GM21515 (cell line): ENCODE results near the gene SYT15.
"Not testable (repeated sequence)": the region's sequence is repeated elsewhere in the genome, so short reads cannot be mapped to it uniquely, and the experiment has no call there.

Experiments used
- ATAC-seq: cut with Tn5 transposase; IDR thresholded peaks from one replicate; pipeline ENCODE4 v1.9.1; 2021; ENCODE audit not compliant: unreplicated experiment

Gene SYT15

DNA sequence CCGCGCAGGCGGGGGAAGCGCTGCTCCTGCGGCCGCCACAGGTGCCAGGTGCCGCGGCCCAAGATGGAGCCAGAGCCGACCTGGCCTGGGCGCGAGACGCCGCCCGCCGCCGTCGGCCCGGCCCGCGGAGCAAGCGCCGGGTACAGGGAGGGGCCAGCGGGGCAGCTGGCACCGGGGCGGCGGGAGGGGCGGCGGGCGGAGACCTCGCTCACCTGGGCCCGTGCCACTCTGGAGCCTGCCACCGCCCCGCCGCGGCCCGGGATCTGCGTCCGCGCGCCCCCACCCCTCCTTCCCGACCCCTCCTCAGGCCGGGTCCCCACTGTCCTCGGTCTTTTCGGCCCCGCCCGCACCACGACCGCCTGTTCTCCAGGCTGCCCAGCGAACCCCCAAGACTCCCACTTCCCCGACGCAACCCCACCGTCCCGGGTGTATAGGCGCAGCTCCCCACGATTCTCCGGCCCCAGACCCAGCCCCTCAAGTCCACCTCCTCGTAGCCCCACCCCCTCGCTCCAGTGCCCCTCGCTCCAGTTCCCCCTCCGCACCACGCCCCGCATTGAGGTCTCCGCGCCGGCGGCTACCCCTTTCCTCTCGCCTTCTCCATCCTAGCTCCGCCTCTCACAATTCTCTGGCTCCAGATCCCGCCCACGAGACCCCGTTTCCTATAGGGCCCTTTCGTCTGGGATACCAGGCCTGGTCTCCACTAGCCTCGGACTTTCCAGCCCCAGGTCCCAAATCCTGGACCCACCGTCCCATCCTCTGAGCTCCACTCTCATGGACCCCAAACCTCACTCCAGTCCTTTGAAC is 22.2 kb upstream of the SYT15 start, which contains the start of gene GPRIN2:
TSS of gene GPRIN2 (minus strand) at position 144 of the 804 bp plus-strand sequence. CDS start 5,922 bp downstream, outside the sequence.
- ATAC-seq = no peak

DNA sequence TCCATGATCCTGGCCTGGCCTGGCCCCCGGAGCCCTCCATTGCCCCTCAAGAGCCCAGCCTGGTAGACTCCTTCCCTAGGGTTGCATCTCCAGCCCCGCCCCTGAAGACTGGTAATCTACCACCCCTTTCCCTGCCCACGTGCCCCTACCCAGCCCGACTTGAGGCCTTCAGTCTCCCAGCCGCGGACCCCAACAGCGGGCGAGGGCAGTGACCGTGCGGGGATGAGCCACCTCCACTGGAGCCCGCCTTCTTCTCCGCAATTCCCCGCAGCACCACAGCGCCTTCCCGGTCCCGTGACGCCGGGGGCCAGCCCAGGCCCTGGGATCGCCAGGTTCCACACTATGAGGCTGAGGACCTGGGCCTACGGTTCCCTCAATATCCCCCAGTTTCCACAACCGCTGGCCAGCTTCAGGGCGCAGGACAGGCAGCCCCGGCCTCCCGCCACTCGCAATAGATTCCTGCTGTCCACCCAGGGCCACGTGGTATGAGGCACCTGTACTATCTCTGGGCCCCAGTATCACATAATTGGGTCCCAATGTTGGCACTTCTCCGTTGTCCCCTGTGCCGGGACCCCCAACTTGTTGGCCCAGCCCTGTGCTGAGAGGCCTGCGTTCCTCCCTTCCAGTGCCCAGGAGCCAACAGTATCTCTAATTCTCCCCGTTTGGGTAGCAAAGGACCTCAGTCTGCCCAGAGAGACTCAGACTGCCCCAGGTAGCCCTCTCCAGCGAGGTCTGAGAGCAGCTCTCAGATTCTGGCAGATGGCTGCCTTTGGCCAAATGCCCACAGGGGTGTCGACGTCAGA is 21.4 kb upstream of the SYT15 start:
- no peak for ATAC-seq

DNA sequence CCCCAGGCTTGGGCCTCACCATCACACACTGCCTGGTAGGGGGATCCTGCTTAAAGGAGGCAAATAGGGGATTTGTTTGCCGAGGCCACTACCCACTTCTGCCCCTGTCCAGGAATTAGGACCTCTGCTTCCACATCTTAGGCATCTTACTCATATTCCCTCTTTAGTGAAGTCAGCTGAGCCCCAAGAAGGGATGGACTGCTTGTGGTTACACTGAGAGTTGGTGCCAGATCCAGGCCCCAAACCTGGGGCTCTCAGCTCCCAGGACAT is 20.9 kb upstream of the SYT15 start:
- ATAC-seq = no peak

DNA sequence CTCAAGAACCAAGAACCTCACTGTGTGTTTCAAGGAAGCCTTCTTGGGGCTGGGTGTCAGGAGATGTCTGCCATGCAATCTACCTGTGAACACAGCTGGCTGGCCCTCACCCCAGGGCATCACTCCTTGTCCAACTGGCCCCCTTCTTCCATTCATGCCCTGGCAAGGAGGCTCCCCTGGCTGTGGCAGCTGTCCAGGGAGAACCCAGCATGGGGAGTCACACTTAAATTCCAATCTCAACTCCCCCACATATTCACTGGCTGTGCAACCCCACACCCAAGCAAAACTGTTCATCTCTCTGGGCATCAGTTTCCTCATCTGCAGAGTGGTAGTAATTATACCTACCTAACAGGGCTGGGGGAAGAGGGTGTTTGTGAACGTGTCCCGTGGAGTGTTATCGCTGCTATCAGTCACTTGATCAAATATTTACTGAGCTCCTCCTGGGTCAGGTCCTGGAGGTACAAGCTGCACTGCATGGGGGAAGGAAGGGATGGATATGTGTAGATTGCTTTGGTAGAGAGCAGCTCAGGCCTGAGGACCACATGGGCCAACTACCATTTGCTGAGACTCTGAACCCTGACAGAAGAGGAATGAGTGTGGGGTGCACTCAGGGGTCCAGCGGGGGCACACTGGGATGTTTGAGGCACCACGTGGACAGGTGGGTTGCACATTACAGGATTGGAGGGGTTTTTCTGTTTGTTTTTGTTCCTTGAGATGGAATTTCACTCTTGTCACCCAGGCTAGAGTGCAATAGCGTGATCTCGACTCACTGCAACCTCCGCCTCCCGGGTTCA is 20.3 kb upstream of the SYT15 start:
- no peak for ATAC-seq

DNA sequence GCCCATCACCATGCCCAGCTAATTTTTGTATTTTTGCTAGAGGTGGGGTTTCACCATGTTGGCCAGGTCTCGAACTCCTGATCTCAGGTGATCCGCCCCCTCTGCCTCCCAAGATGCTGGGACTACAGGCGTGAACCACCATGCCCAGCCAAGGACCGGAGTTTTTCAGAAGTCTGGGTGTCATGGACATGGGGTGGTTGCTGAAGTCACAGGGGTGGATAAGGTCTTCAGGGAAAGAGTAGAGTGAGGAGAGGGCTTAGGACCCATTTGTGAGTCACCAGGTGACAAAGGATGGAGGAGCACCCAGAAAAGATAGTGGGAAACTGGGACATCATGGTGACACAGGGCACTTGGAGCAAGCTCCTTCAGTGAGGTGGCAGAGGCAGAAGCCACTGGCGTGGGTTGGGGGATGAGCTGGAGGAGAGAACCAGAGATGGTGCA is 19.7 kb upstream of the SYT15 start:
- ATAC-seq = no peak

DNA sequence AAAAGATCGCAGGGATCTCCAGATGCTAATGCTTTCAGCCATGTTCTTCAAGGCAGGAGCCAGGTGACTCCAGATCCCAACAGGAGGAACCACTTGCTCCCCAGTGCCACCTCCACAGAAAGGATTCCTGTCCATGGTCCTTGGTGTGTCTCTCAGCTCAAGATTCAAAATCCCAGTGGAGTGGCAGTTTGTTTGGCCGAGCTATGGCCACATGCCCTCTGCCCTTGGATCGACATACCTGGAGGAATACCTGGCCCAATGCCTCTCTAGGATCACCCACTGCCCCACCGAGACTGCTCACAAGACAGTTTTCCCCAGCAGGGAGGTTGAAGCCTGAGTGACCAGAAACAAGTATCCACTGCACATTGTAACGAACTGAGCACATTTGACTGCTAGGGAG is 18.5 kb upstream of the SYT15 start:
- ATAC-seq = no peak

DNA sequence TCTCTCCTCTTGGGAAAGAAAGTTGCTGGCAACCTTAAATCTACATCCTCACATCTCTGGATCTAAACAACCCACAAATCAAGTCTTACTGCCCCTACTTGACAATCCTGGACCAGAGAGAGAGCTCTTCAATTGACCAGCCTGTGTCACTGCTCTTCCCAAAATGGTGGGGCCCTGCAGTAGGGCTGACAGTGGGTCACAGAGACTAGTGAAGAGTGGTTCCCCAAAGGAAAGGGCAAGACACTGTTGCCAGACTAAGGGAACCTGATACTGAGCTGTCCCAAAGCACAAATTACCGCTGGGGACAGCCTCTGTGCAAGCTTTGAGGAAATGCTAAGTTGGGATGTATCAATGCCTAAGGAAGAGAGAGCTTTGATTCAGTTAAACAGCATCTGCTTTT is 18.0 kb upstream of the SYT15 start:
- ATAC-seq = no peak

DNA sequence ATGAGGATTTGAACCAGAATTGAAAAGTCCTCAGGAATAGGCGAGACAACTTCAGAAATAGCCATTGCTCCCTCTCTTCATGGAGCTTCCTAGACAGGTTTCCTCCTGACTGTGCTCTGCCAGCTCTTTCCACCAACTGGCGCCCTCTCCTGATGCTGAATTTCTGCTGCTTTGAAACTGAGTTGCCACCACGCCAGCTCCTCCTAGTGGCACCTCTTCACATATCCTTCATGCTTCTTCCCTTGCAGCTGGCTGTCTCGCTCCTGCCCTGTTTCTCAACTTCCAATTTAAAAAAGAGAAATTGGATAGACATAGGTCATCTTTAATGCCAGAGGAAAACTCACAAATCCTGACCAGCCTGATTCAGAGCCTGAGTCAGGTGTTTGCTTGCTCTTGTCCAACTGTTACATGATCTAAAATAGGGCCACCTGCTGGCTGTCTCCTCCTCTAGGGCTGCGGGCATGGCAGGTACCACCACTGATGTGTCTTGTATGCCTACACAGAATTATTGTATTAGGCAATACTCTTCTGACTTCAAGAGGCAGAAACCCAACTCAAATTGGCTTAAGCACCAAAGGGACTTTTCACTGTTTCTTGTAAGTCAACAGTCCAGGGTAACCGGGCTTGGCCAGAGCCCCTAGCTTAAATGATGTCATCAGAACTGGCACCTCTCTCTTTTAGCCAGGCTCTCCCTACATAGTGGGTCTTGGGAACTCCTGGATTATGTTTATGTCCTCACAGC is 13.2 kb upstream of the SYT15 start:
- ATAC-seq = not testable (repeated sequence)

DNA sequence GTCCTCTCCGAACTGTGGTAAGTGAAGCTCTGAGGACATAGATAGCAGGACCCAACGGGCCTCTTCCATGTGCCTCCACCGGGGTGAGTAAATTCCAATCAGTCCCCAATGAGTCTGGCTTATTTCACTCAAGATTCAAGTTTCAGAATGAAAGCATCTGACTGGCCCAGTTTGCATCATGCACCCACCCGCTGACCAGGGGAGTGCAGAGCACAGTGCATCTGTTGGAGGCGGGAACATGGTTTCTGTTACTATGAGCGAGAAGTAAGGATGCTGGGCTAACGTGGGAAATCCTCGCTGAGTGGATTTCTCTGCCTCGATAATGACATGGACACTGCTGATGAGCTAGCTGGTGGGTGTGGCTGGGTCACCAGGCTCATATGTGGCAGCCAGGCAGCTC is 11.8 kb upstream of the SYT15 start:
- not testable (repeated sequence) for ATAC-seq

DNA sequence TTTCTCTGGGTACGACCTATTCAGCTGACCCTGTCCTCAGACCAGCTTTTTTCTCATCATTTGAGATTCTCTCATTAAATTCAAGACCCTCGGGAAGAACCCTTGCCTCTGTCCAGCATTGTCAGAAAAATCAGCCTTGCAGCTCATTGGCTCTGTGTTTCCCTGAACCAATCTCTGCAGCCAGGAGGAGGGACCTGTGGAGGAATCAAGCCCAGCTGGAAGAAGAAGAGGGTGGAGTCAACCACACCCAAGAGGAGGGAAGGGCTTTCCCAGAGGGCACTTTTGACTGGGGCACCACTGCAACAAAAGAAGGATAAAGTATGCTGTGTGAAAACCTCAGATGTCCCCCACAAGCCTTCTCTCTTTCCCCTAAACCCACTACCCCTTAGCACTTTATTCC is 8.3 kb upstream of the SYT15 start:
- not testable (repeated sequence) for ATAC-seq

DNA sequence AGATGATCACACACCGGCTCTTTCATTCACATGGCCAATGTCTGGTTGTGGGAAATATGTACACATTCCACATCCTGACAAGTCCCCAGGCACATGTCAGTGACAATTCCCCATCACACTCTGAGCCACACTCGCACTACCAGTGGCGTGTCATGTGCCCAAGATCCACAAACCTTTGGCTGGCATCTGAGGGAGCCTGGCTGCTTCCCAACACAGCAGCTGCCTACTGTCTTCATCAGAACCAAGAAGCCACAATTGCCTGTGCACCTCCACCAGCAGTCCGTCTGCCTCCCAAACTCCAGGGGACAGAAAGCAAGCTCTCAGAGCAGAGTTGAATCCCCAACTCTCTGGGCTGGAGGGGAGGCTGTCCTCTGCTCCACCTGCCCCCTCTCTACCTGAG is 6.2 kb upstream of the SYT15 start:
- ATAC-seq = not testable (repeated sequence)

DNA sequence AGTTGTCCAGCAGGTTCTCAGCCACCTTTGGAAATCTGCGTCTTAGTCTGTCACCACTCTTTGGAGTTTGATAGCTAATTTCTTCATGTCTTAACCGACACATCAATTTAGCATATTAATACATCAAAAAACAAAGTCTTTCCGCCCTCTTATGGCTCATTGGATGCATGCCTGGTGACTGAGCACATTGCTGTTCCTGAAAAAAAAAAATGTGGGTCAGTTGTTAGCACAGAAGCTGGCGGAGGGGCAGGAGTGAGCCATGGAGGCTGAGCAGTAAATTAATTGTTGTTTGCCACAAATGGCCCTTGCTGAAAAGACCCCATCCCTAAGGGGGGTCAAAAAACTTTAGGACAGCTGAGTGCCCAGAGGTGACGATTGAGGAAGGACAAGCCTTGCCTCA is 5.6 kb upstream of the SYT15 start:
- not testable (repeated sequence) for ATAC-seq

DNA sequence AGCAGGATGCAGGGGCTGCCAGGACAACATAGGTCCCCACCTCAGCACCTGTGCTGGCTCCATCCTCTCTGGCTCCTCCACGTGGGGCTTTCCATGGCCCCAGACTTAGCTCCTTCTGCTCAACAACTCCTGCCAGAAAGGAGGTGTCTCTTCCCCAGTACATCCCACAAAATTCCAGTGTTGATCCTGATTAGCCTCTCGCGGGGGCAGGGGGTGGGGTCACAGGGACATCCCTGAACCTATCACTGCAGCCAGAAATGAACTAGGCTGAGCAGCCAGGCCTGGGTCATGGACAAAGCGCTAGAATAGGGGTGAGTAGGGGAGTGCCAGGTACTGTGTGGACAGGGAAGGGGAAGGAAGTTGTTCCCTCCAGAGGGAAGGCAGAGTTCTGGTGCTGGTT is 5.0 kb upstream of the SYT15 start:
- not testable (repeated sequence) for ATAC-seq

DNA sequence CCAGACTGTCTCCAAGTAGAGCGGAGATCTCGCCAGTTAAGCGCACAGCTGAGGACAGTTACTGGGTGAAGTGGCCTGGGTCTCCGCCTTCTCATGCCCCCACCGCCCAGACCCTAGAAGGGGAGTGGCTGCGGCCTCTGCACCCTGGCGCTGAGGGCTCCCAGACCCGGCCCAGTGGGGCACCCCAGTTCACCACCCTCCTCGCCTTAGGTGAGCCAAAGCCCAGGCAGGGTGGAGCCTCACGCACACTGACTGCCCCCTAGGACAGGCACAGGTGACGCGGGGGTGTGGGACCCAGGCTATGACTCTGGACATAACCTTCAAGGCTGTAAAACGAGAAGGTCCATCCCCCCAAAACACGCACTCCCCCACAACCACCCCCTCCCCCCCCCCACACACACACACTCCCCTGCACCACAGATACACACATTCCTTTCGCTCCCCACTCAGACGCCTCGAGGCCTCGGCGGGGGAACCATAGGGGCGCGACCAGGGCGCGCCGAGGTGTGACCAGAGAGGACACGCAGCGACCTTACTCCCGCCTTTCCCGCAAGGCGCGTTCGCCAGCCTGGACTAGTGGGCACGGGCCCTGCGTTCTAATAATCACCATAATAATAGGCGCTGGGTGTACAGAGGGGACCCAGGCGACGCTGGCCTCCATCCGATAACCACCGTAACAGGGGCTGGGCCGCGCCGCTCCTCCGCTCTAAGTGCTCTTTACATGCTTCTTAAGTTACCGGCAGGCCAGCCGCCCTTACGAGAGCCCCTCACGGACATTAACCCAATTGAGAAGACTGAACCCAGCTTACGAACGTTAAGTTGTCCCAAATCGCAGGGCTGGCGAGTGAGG is 1.1 kb upstream of the SYT15 start:
- ATAC-seq = not testable (repeated sequence)

DNA sequence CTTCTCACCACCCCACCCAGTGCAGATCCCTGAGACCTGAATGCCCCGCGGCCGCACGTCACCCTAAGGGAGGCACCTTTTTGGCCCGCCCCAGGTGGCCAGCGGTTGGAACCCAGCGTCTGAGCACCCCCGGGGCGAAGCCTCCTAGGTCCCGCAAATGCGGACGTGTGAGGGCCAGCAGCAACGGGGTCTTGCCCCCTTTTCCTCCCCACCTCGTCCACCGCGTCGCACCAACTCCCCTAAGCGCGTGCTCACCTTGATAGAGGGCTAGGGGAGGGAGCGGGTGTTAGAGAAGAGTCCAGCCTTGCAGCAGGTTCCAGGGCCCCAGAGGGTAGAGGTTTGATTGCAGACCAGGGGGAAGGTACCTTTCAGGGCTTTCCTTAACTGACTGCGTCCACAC is 450 bp downstream of the SYT15 start:
- ATAC-seq = not testable (repeated sequence)

DNA sequence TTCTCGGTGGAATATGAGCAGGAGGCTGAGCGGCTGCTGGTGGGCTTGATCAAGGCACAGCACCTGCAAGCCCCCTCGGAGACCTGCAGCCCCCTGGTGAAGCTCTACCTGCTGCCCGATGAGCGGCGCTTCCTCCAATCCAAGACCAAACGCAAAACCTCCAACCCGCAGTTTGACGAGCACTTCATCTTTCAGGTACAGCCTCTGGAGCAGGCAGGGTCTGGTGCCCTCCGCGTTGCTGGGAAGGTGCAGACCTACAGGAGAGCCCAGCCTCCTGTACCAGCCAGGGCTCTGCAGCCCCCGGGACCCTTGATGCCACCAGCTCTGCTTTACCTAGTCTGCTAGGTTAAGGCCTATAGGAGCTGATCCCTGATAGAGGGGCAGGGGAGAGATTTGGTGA is 3.1 kb downstream of the SYT15 start:
- ATAC-seq = not testable (repeated sequence)

DNA sequence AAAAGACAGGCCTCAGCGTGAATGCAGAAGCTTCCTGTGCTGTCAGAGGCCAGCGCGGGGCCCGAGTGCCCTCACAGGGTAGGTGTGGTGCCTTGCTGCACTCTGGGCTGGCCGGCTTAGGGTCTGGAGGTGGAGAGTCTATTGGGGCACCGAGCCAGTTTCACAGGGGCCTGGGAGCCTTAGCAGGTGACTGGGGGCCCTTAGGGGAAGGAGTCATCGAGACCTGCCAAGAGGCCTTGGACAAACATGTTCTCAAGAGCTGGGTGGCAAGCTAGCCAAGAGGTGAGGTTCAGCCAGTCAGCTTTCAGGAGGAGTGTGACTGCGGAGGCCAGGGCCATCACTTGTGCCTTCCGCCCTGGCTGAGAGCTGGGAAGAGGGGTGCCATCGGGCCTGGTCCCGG is 3.6 kb downstream of the SYT15 start:
- ATAC-seq = not testable (repeated sequence)

DNA sequence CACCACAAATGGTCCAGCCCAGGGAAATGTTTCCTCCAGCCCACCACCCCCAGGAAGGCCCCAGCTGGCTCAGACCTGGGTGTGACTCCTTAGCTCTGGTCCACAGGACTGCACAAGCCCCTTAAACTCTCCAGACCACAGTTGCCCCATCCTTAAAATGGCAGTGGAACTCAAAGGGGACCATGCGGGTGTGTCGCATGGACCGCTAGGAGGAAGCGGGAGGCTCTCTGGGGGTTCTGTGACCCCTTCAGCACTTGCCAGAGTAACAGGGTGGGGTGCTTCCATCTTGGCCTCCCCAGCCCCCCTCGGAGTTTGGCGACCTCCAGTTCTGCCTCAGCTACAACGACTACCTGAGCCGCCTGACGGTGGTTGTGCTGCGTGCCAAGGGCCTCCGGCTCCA is 5.3 kb downstream of the SYT15 start:
- not testable (repeated sequence) for ATAC-seq

DNA sequence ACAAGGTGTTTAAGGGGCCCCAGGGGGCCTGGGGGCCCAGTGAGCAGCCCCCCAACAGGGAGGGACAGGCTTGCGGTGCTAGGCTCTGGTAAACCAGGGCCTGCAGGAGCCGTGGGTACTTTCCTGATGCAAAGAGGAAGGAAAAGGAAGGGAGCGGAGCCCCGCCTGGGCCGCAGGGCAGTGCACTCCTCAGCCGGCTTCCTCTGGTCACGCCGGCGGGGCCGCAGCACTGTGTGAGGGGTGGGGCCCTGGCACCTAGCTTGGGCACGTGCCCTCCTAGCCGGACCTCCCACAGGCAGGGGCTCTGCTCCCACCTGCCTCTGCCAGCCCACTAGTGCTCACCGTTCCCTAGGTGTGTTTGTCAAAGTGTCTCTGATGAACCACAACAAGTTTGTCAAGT is 6.3 kb downstream of the SYT15 start:
- not testable (repeated sequence) for ATAC-seq

DNA sequence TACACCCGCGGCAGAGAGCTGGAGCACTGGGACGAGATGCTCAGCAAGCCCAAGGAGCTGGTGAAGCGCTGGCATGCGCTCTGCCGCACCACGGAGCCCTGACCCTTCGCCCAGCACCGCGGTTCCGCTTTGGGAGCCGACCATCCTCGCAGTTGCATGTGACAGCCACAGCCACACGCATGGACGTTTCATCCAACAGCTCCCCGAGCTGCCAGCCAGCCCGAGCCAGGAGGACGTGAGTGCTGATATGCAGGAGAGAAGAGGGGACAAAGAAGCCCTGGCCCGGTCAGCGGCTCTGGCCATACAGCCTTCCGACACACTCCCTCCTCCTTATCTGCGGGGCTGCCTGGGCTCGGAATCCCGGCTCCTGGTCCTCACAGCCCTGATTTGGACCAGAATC is 8.6 kb downstream of the SYT15 start:
- ATAC-seq = not testable (repeated sequence)
